Measurements from ENCODE around the gene MACROD1.

- TF ChIP-seq, protein P1, sequence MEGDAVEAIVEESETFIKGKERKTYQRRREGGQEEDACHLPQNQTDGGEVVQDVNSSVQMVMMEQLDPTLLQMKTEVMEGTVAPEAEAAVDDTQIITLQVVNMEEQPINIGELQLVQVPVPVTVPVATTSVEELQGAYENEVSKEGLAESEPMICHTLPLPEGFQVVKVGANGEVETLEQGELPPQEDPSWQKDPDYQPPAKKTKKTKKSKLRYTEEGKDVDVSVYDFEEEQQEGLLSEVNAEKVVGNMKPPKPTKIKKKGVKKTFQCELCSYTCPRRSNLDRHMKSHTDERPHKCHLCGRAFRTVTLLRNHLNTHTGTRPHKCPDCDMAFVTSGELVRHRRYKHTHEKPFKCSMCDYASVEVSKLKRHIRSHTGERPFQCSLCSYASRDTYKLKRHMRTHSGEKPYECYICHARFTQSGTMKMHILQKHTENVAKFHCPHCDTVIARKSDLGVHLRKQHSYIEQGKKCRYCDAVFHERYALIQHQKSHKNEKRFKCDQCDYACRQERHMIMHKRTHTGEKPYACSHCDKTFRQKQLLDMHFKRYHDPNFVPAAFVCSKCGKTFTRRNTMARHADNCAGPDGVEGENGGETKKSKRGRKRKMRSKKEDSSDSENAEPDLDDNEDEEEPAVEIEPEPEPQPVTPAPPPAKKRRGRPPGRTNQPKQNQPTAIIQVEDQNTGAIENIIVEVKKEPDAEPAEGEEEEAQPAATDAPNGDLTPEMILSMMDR (IDR thresholded peaks at IDR 0.05): no peak
- TF ChIP-seq POLR2AphosphoS5 (IDR thresholded peaks at IDR 0.05): no peak
Observed at GRCh38 chr11:64202992-64203391, 37.1 kb upstream of the MACROD1 start.

Data from prostate gland (tissue), 2 donors.